Caco-2 (cell line): Measurements from ENCODE around the gene TTC39B. TPM values are rescaled to one million over a fixed set of nuclear protein-coding genes. Genes with fewer than 3 reads are reported as not detected.

Experiments
- BruUV-seq: library from RNA; stranded (reverse); fragments of 400-500 nt; replicated peaks from 2 replicates; lab custom pipeline; 2021; lab: Mats Ljungman, UMichigan
- CTCF ChIA-PET: fragments of 300-600 bp; sonication (Branson Sonifier 250); formaldehyde crosslinking; loops from one replicate; lab custom pipeline; 2022; ENCODE audit warnings: antibody characterized with exemption; lab: Charles Lee
- POLR2A ChIA-PET: fragments of 300-600 bp; sonication (Branson Sonifier 250); formaldehyde crosslinking; loops from one replicate; lab custom pipeline; 2022; ENCODE audit warnings: antibody characterized with exemption; lab: Charles Lee
- DNase-seq, 2 experiments: peaks; one replicate each; pipeline versions ENCODE4 v3.0.0 to v3.0.0-alpha.2; 2020 to 2022
- H3K27me3 ChIP-seq: replicated peaks from 2 replicates; pipeline ENCODE4 v1.6.0; 2011; ENCODE audit warnings: low read length; ENCODE audit not compliant: control insufficient read depth, insufficient read depth
- H3K36me3 ChIP-seq: 2 replicates; pipeline ENCODE4 v1.5.1; 2011; ENCODE audit warnings: low read length; ENCODE audit not compliant: control insufficient read depth, insufficient read depth
- H3K4me1 ChIP-seq: fragments of 250-450 bp; sonication (Bioruptor Pico); 2 replicates; pipeline ENCODE4 v1.5.1; 2020; ENCODE audit warnings: mild to moderate bottlenecking
- H3K4me3 ChIP-seq: 2 replicates; pipeline ENCODE4 v1.5.1; 2011; ENCODE audit warnings: low read depth, mild to moderate bottlenecking, control low read depth, low read length
- H3K9me3 ChIP-seq: fragments of 250-450 bp; sonication (Bioruptor Pico); 2 replicates; pipeline ENCODE4 v1.5.1; 2020; ENCODE audit warnings: mild to moderate bottlenecking, moderate library complexity
- H3K27ac Mint-ChIP-seq: one replicate; pipeline ENCODE4 v1.8.0; 2022; ENCODE audit warnings: mixed read lengths; ENCODE audit not compliant: unreplicated experiment
- H3K27me3 Mint-ChIP-seq: one replicate; pipeline ENCODE4 v1.8.0; 2022; ENCODE audit warnings: mixed read lengths; ENCODE audit not compliant: insufficient read depth, unreplicated experiment
- H3K36me3 Mint-ChIP-seq: one replicate; pipeline ENCODE4 v1.8.0; 2022; ENCODE audit warnings: mild to moderate bottlenecking, mixed read lengths; ENCODE audit not compliant: insufficient read depth, unreplicated experiment
- H3K4me1 Mint-ChIP-seq: one replicate; pipeline ENCODE4 v1.8.0; 2022; ENCODE audit warnings: low read depth, mixed read lengths; ENCODE audit not compliant: unreplicated experiment
- H3K4me3 Mint-ChIP-seq: one replicate; pipeline ENCODE4 v1.8.0; 2022; ENCODE audit warnings: mild to moderate bottlenecking, moderate library complexity, mixed read lengths; ENCODE audit not compliant: unreplicated experiment
- H3K9me3 Mint-ChIP-seq: one replicate; pipeline ENCODE4 v1.8.0; 2022; ENCODE audit warnings: mixed read lengths; ENCODE audit not compliant: unreplicated experiment
- intact Hi-C: fragments of 100-400 bp; cut with micrococcal nuclease; formaldehyde crosslinking; loops from one replicate; pipeline ENCODE4 v1.10.0; 2022; ENCODE audit not compliant: unreplicated experiment
- total RNA-seq: library from RNA; stranded (reverse); gene quantifications from 2 replicates; pipeline ENCODE4 v1.2.3, GENCODE V29; 2022
- TF ChIP-seq, protein P1 (sequence below), 2 experiments: fragments of 200-600 bp in 1 of 2; IDR thresholded peaks; 1 replicate in 1 of 2; 2 replicates in 1 of 2; pipeline versions ENCODE4 v1.5.1 to v1.8.0; 2011 to 2022; ENCODE audit warnings: antibody characterized with exemption in 1 of 2, control low read depth in 1 of 2, inconsistent platforms in 1 of 2, low read depth in 1 of 2, low read length in 1 of 2, mild to moderate bottlenecking in 1 of 2, moderate library complexity in 1 of 2; ENCODE audit not compliant: insufficient read depth in 1 of 2, severe bottlenecking in 1 of 2, unreplicated experiment in 1 of 2

The TTC39B gene
- total RNA-seq, 1 experiment from 2014 or later = 6.9 TPM

GRCh38 chr9:15161753-15162152 is 145.3 kb downstream of the TTC39B start:
- Histone ChIP-seq H3K27me3 (no peaks in the 10 kb centered on the region), H3K9me3 (no peaks in the 10 kb centered on the region), H3K36me3 (no peaks in the 10 kb centered on the region), H3K4me3 (no peak overlapping the region), H3K4me1 (no peaks in the 10 kb centered on the region)
- H3K9me3 Mint-ChIP-seq = no peaks in the 10 kb centered on the region
- intact Hi-C loops = no loop called here
- DNase-seq = no peak
- no peak overlapping the region for H3K4me3 Mint-ChIP-seq
- ChIA-PET POLR2A (no interaction called here), CTCF (no interaction called here)
- H3K36me3 Mint-ChIP-seq = no peaks in the 10 kb centered on the region
- H3K27me3 Mint-ChIP-seq = no peaks in the 10 kb centered on the region
- H3K4me1 Mint-ChIP-seq = no peaks in the 10 kb centered on the region
- BruUV-seq = no TSS peak
- TF ChIP-seq, protein P1, sequence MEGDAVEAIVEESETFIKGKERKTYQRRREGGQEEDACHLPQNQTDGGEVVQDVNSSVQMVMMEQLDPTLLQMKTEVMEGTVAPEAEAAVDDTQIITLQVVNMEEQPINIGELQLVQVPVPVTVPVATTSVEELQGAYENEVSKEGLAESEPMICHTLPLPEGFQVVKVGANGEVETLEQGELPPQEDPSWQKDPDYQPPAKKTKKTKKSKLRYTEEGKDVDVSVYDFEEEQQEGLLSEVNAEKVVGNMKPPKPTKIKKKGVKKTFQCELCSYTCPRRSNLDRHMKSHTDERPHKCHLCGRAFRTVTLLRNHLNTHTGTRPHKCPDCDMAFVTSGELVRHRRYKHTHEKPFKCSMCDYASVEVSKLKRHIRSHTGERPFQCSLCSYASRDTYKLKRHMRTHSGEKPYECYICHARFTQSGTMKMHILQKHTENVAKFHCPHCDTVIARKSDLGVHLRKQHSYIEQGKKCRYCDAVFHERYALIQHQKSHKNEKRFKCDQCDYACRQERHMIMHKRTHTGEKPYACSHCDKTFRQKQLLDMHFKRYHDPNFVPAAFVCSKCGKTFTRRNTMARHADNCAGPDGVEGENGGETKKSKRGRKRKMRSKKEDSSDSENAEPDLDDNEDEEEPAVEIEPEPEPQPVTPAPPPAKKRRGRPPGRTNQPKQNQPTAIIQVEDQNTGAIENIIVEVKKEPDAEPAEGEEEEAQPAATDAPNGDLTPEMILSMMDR (IDR thresholded peaks at IDR 0.05; ENCODE audit: insufficient read depth in 1 of 2, low read depth in 1 of 2, low read length in 1 of 2, severe bottlenecking in 1 of 2, unreplicated experiment in 1 of 2) = no peak
- H3K27ac Mint-ChIP-seq = no peak overlapping the region

- Mint-ChIP-seq H3K9me3 (no peaks in the 10 kb centered on the region), H3K36me3 (no peaks in the 10 kb centered on the region), H3K27ac (no peak overlapping the region), H3K27me3 (no peaks in the 10 kb centered on the region), H3K4me1 (no peaks in the 10 kb centered on the region), H3K4me3 (no peak overlapping the region)
- Histone ChIP-seq H3K27me3 (no peaks in the 10 kb centered on the region), H3K36me3 (no peaks in the 10 kb centered on the region), H3K9me3 (no peaks in the 10 kb centered on the region), H3K4me3 (no peak overlapping the region), H3K4me1 (no peaks in the 10 kb centered on the region)
- intact Hi-C loops = no loop called here
- ChIA-PET CTCF (no interaction called here), POLR2A (no interaction called here)
- DNase-seq = no peak
- BruUV-seq = no TSS peak
- TF ChIP-seq, protein P1 (IDR thresholded peaks at IDR 0.05; ENCODE audit: insufficient read depth in 1 of 2, low read depth in 1 of 2, low read length in 1 of 2, severe bottlenecking in 1 of 2, unreplicated experiment in 1 of 2) = no peak
Observed at GRCh38 chr9:15160673-15161072, 146.3 kb downstream of the TTC39B start.

GRCh38 chr9:15158064-15158463 is 149.0 kb downstream of the TTC39B start:
- ChIA-PET CTCF (no interaction called here), POLR2A (no interaction called here)
- intact Hi-C loops = no loop called here
- TF ChIP-seq, protein P1 (IDR thresholded peaks at IDR 0.05; ENCODE audit: insufficient read depth in 1 of 2, low read depth in 1 of 2, low read length in 1 of 2, severe bottlenecking in 1 of 2, unreplicated experiment in 1 of 2) = no peak
- BruUV-seq = no TSS peak
- no peak for DNase-seq
- no peaks in the 10 kb centered on the region for H3K4me1 ChIP-seq
- no peaks in the 10 kb centered on the region for H3K4me1 Mint-ChIP-seq
- no peak overlapping the region for H3K4me3 Mint-ChIP-seq
- H3K27me3 ChIP-seq = no peaks in the 10 kb centered on the region
- H3K27ac Mint-ChIP-seq = no peak overlapping the region
- H3K4me3 ChIP-seq = no peak overlapping the region
- no peaks in the 10 kb centered on the region for H3K36me3 ChIP-seq
- H3K27me3 Mint-ChIP-seq = peaks cover 6% of the 10 kb centered on the region
- no peaks in the 10 kb centered on the region for H3K9me3 Mint-ChIP-seq
- H3K36me3 Mint-ChIP-seq = no peaks in the 10 kb centered on the region
- no peaks in the 10 kb centered on the region for H3K9me3 ChIP-seq
